PC-3 (cell line): ENCODE data around the gene NEGR1. TPM values are rescaled to one million over a fixed set of nuclear protein-coding genes. Genes with fewer than 3 reads are reported as not detected.

Source experiments
- ATAC-seq: fragments of 200-7000 bp; cut with Tn5 transposase; 2 replicates; pipeline ENCODE4 v1.9.1; 2020; ENCODE audit warnings: mild to moderate bottlenecking, moderate library complexity
- BruUV-seq: library from RNA; stranded (reverse); fragments of 400-500 nt; replicated peaks from 2 replicates; lab custom pipeline; 2021; lab: Mats Ljungman, UMichigan
- CTCF ChIA-PET: fragments of 300-600 bp; sonication (Branson Sonifier 250); formaldehyde crosslinking; loops from one replicate; lab custom pipeline; 2022; ENCODE audit warnings: antibody characterized with exemption; lab: Charles Lee
- POLR2A ChIA-PET: fragments of 300-600 bp; sonication (Branson Sonifier 250); formaldehyde crosslinking; loops from one replicate; lab custom pipeline; 2022; ENCODE audit warnings: antibody characterized with exemption; ENCODE audit not compliant: unreplicated experiment; lab: Charles Lee
- DNase-seq: peaks from one replicate; pipeline ENCODE4 v3.0.0-alpha.2; 2015
- H2AFZ ChIP-seq: fragments of 300-600 bp; sonication (generic); 2 replicates; pipeline ENCODE4 v1.6.0; 2016; ENCODE audit warnings: antibody characterized with exemption, low read length
- H3F3A ChIP-seq: fragments of 300-600 bp; sonication (generic); one replicate; pipeline ENCODE4 v1.6.0; 2017; ENCODE audit warnings: antibody characterized with exemption, low read length, control low read depth, mild to moderate bottlenecking; ENCODE audit not compliant: unreplicated experiment
- H3K27ac ChIP-seq: fragments of 300-600 bp; sonication (generic); 2 replicates; pipeline ENCODE4 v1.5.1; 2016; ENCODE audit warnings: mild to moderate bottlenecking, low read length
- H3K27me3 ChIP-seq: fragments of 300-600 bp; sonication (generic); 2 replicates; pipeline ENCODE4 v1.6.1; 2016; ENCODE audit warnings: low read length, mixed read lengths
- H3K36me3 ChIP-seq: fragments of 300-600 bp; sonication (generic); 2 replicates; pipeline ENCODE4 v1.6.1; 2016; ENCODE audit warnings: low read depth, mixed run types, low read length, mixed read lengths
- H3K4me1 ChIP-seq: fragments of 300-600 bp; sonication (generic); 2 replicates; pipeline ENCODE4 v1.5.1; 2016; ENCODE audit warnings: low read length; ENCODE audit not compliant: insufficient read depth
- H3K4me2 ChIP-seq: fragments of 300-600 bp; sonication (generic); 2 replicates; pipeline ENCODE4 v1.6.0; 2016; ENCODE audit warnings: low read length
- H3K4me3 ChIP-seq: fragments of 300-600 bp; sonication (generic); 2 replicates; pipeline ENCODE4 v1.5.1; 2016; ENCODE audit warnings: mild to moderate bottlenecking, low read length, mixed read lengths
- H3K79me2 ChIP-seq: fragments of 300-600 bp; sonication (generic); 2 replicates; pipeline ENCODE4 v1.6.1; 2017; ENCODE audit warnings: low read length, mixed read lengths
- H3K9ac ChIP-seq: fragments of 300-600 bp; sonication (generic); 2 replicates; pipeline ENCODE4 v1.6.0; 2016; ENCODE audit warnings: mild to moderate bottlenecking, low read length
- H3K9me2 ChIP-seq: fragments of 300-600 bp; sonication (generic); replicated peaks from 2 replicates; pipeline ENCODE4 v1.6.1; 2016; ENCODE audit warnings: mixed run types, low read length, mixed read lengths
- H3K9me3 ChIP-seq: fragments of 300-600 bp; sonication (generic); 2 replicates; pipeline ENCODE4 v1.6.1; 2016; ENCODE audit warnings: low read length, mixed read lengths
- H4K20me1 ChIP-seq: fragments of 300-600 bp; sonication (generic); 2 replicates; pipeline ENCODE4 v1.6.1; 2016; ENCODE audit warnings: low read length, mixed read lengths
- CTCF ChIP-seq: fragments of 300-600 bp; sonication (generic); conservative IDR thresholded peaks from 2 replicates; pipeline ENCODE4 v1.5.1; 2017; ENCODE audit warnings: antibody characterized with exemption, low read depth, mild to moderate bottlenecking, low read length
- EZH2 ChIP-seq: fragments of 300-600 bp; sonication (generic); IDR thresholded peaks from one replicate; pipeline ENCODE4 v1.6.1; 2017; ENCODE audit warnings: antibody characterized with exemption, mild to moderate bottlenecking, low read length; ENCODE audit not compliant: unreplicated experiment
- EZH2phosphoT487 ChIP-seq: fragments of 300-600 bp; sonication (generic); IDR thresholded peaks from 2 replicates; pipeline ENCODE4 v1.6.1; 2018; ENCODE audit warnings: mild to moderate bottlenecking, antibody characterized with exemption, low read length, borderline replicate concordance
- intact Hi-C: fragments of 100-400 bp; cut with micrococcal nuclease; formaldehyde crosslinking; loops from 2 replicates; pipeline ENCODE4 v1.9.0; 2023
- total RNA-seq: library from RNA; depleted of rRNA; stranded (reverse); fragments of >200 nt; gene quantifications from 2 replicates; pipeline ENCODE4 v1.2.3, GENCODE V29; 2014

NEGR1 gene
- total RNA-seq, 1 experiment from 2014 or later, result 3.4 TPM

- Histone ChIP-seq H3K9me3 (no peaks in the 10 kb centered on the region), H3F3A (no peaks in the 10 kb centered on the region), H3K4me1 (no peaks in the 10 kb centered on the region), H3K79me2 (no peaks in the 10 kb centered on the region), H3K9ac (no peak overlapping the region), H3K9me2 (no peaks in the 10 kb centered on the region), H4K20me1 (no peaks in the 10 kb centered on the region), H3K27me3 (no peaks in the 10 kb centered on the region), H3K4me3 (no peak overlapping the region), H3K36me3 (no peaks in the 10 kb centered on the region), H2AFZ (no peak overlapping the region), H3K4me2 (no peak overlapping the region), H3K27ac (no peak overlapping the region)
- intact Hi-C loops, result no loop called here
- no TSS peak for BruUV-seq
- ChIA-PET POLR2A (no interaction called here), CTCF (no interaction called here)
- ATAC-seq, result no peak; the same call in 1 of the 2 replicates
- DNase-seq, result no peak
- TF ChIP-seq CTCF (no peak), EZH2phosphoT487 (no peak), EZH2 (no peak)
These were observed 505.2 kb downstream of the NEGR1 start for GRCh38 chr1:71777094-71777493.

GRCh38 chr1:71774705-71775104 is 507.6 kb downstream of the NEGR1 start:
- TF ChIP-seq EZH2, result no peak
- no peak for TF ChIP-seq EZH2phosphoT487
- TF ChIP-seq CTCF, result no peak
- ChIA-PET POLR2A (no interaction called here), CTCF (no interaction called here)

GRCh38 chr1:71770121-71770520 is 512.2 kb downstream of the NEGR1 start:
- intact Hi-C loops, result no loop called here

More at GRCh38 chr1:71774705-71775104, 507.6 kb downstream of the NEGR1 start:
- H3K4me1 ChIP-seq, result no peaks in the 10 kb centered on the region
- DNase-seq, result no peak
- no peak overlapping the region for H2AFZ ChIP-seq
- no peak; the same call in 1 of the 2 replicates for ATAC-seq
- intact Hi-C loops, result no loop called here
- H3F3A ChIP-seq, result no peaks in the 10 kb centered on the region
- H3K79me2 ChIP-seq, result no peaks in the 10 kb centered on the region
- no peaks in the 10 kb centered on the region for H3K36me3 ChIP-seq
- no peak overlapping the region for H3K9ac ChIP-seq
- H3K27me3 ChIP-seq, result no peaks in the 10 kb centered on the region
- H3K27ac ChIP-seq, result no peak overlapping the region
- no peaks in the 10 kb centered on the region for H3K9me2 ChIP-seq
- no peaks in the 10 kb centered on the region for H4K20me1 ChIP-seq
- no peak overlapping the region for H3K4me2 ChIP-seq
- no TSS peak for BruUV-seq
- no peaks in the 10 kb centered on the region for H3K9me3 ChIP-seq
- no peak overlapping the region for H3K4me3 ChIP-seq

More at GRCh38 chr1:71770121-71770520, 512.2 kb downstream of the NEGR1 start:
- Histone ChIP-seq H3K27me3 (no peaks in the 10 kb centered on the region), H3K9ac (no peak overlapping the region), H3K9me3 (no peaks in the 10 kb centered on the region), H3K36me3 (no peaks in the 10 kb centered on the region), H3K79me2 (no peaks in the 10 kb centered on the region), H2AFZ (no peak overlapping the region), H3K9me2 (no peaks in the 10 kb centered on the region), H3K4me2 (no peak overlapping the region), H3K4me1 (no peaks in the 10 kb centered on the region), H3K4me3 (no peak overlapping the region), H3K27ac (no peak overlapping the region), H3F3A (no peaks in the 10 kb centered on the region), H4K20me1 (no peaks in the 10 kb centered on the region)
- ATAC-seq, result no peak
- DNase-seq, result no peak
- ChIA-PET CTCF (no interaction called here), POLR2A (no interaction called here)
- no peak for TF ChIP-seq CTCF
- BruUV-seq, result no TSS peak
